Transverse colon (tissue), 4 donors: Measurements from ENCODE around the gene RELB.

Experiments
- EP300 ChIP-seq: sonication (generic); formaldehyde crosslinking; IDR thresholded peaks from one replicate; pipeline ENCODE4 v1.6.1; 2017; ENCODE audit warnings: antibody characterized with exemption, low read depth
- POLR2A ChIP-seq: fragments of 450-650 bp; IDR thresholded peaks from one replicate; pipeline ENCODE4 v1.6.1; 2016; ENCODE audit warnings: antibody characterized with exemption, mild to moderate bottlenecking, moderate library complexity
- POLR2AphosphoS5 ChIP-seq, 3 donors: sonication (generic); formaldehyde crosslinking; IDR thresholded peaks; one replicate each; pipeline ENCODE4 v1.6.1; 2016; ENCODE audit warnings: antibody characterized with exemption in 3 of 3
- TF ChIP-seq, protein P1 (sequence below), 5 experiments: fragments of 200-600 bp in 3 of 5; fragments of 450-650 bp in 2 of 5; sonication (generic) in 3 of 5; IDR thresholded peaks; 1 replicate in 2 of 5; 2 replicates in 3 of 5; pipeline ENCODE4 v1.5.1; 2016 to 2017; ENCODE audit warnings: antibody characterized with exemption in 5 of 5, inconsistent platforms in 3 of 5, mild to moderate bottlenecking in 2 of 5, moderate library complexity in 1 of 5

DNA sequence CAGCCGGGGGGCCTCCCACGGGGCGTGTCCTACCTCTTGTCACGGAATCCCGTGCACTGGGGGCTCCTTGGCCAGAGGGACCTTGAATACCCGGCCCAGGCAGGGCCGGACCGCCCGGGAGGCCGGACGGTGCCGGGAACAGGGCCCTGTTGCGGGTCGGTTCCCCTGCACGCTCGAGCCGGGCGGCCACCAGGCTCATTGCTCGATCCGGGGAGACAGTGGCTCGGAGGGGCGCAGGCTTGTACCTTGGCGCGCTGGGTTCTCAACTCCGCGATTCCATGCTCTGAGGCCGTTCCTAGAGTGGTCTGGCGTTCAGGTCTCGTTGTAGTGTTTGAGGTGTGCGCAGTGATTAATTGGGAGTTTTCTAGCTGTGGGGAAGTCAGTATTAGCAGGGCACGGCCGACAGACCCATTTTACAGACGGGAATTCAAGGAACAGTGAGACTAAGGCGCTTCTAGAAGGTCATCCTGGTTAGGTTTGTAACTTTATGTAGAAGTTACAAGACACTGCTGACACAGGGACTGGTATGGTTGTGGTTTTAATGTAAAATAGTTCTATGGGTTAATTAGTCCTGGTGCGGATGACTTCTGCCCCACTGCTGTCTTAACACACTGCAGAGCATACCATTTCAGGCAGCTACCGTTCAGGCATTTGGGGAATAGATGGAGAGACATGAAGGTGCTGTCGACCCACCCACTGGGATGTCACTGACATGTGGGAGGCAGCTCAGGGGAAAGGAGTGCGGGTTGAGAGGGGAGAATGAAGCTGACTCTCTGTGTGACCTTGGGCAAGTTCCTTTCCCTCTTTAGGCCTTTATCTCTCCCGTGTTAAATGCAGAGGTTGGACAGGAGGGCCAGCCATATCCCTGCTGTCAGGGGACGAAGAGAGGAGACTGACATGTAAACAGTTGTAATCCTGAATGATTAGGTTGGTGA, 45.5 kb upstream of the RELB start:
- TF ChIP-seq, protein P1, sequence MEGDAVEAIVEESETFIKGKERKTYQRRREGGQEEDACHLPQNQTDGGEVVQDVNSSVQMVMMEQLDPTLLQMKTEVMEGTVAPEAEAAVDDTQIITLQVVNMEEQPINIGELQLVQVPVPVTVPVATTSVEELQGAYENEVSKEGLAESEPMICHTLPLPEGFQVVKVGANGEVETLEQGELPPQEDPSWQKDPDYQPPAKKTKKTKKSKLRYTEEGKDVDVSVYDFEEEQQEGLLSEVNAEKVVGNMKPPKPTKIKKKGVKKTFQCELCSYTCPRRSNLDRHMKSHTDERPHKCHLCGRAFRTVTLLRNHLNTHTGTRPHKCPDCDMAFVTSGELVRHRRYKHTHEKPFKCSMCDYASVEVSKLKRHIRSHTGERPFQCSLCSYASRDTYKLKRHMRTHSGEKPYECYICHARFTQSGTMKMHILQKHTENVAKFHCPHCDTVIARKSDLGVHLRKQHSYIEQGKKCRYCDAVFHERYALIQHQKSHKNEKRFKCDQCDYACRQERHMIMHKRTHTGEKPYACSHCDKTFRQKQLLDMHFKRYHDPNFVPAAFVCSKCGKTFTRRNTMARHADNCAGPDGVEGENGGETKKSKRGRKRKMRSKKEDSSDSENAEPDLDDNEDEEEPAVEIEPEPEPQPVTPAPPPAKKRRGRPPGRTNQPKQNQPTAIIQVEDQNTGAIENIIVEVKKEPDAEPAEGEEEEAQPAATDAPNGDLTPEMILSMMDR (IDR thresholded peaks at IDR 0.05) = no peak
- no peak for TF ChIP-seq POLR2AphosphoS5 (IDR thresholded peaks at IDR 0.05)
- TF ChIP-seq POLR2A = no peak
- TF ChIP-seq EP300 = no peak
